Body of pancreas (tissue), 4 donors: ENCODE data around the gene SERPINB1. TPM values are rescaled to one million over a fixed set of nuclear protein-coding genes. Genes with fewer than 3 reads are reported as not detected.
A peak's percentile ranks its signal among the peaks of the same experiment; 100 is the strongest.

ENCODE experiments used
- ATAC-seq: fragments of 150-250 bp; one replicate; pipeline ENCODE4 v1.9.1; 2016
- DNase-seq, 4 donors: peaks; one replicate each; pipeline ENCODE4 v3.0.0-alpha.2; 2019
- H3K27ac ChIP-seq, 4 donors: fragments of 200-600 bp; sonication (generic); 1 replicate in 3 of 4; 2 replicates in 1 of 4; pipeline versions ENCODE4 v1.5.1 to v1.6.1; 2016 to 2019; ENCODE audit warnings: mild to moderate bottlenecking in 1 of 4, mixed read lengths in 1 of 4, moderate library complexity in 1 of 4
- H3K27me3 ChIP-seq, 2 donors: fragments of 200-600 bp; sonication (generic); one replicate each; pipeline ENCODE4 v1.6.0; 2016; ENCODE audit warnings: mild to moderate bottlenecking in 1 of 2
- H3K36me3 ChIP-seq, 2 donors: fragments of 200-600 bp; sonication (generic); replicated peaks in 1 of 2; 2 replicates each; pipeline ENCODE4 v1.5.1; 2016; ENCODE audit warnings: low read depth in 2 of 2; ENCODE audit not compliant: insufficient read depth in 1 of 2
- H3K4me1 ChIP-seq: fragments of 200-600 bp; sonication (generic); one replicate; pipeline ENCODE4 v1.6.0; 2016
- H3K4me3 ChIP-seq, 2 donors: fragments of 200-600 bp; sonication (generic); 1 replicate in 1 of 2; 2 replicates in 1 of 2; pipeline ENCODE4 v1.5.1; 2016 to 2019
- H3K9me3 ChIP-seq, 3 donors: fragments of 200-600 bp; sonication (generic); 1 replicate in 2 of 3; 2 replicates in 1 of 3; pipeline ENCODE4 v1.5.1; 2016
- CTCF ChIP-seq, 7 experiments: fragments of 450-650 bp in 4 of 7; fragments of 200-600 bp in 3 of 7; sonication (generic) in 3 of 7; IDR thresholded peaks; one replicate each; pipeline ENCODE4 v1.5.1; 2016 to 2019; ENCODE audit warnings: antibody characterized with exemption in 7 of 7
- POLR2A ChIP-seq, 3 donors: fragments of 450-650 bp; IDR thresholded peaks; one replicate each; pipeline ENCODE4 v1.6.1; 2016; ENCODE audit warnings: antibody characterized with exemption in 3 of 3, mild to moderate bottlenecking in 2 of 3
- WGBS, 2 donors: methylation state at CpG; one replicate each; pipeline ENCODE4 v1.1.5; 2017; 5-methylcytosine and 5-hydroxymethylcytosine counted together
- intact Hi-C: fragments of 100-400 bp; cut with DNase I; formaldehyde crosslinking; loops from one replicate; pipeline ENCODE4 v1.15.1; 2023
- total RNA-seq, 2 donors: library from RNA; depleted of rRNA; stranded (reverse); fragments of >200 nt; gene quantifications; one replicate each; pipeline ENCODE4 v1.1.0, GENCODE V29; 2016

SERPINB1 gene
- total RNA-seq, 2 donors from 2014 or later = 19.1 to 80.4 TPM

- intact Hi-C loops = no loop called here
- peak; percentile 79 for ATAC-seq
- 12 to 39% methylated on average over 9 to 25 of the region's 25 CpGs for WGBS, 2 donors
- peak overlapping the region; percentile 55 to 86 (median 76) for H3K27ac ChIP-seq
- peak in 2 of 3 donors; percentile 58 to 69 for TF ChIP-seq POLR2A (IDR thresholded peaks at IDR 0.05)
- no peak for TF ChIP-seq CTCF (IDR thresholded peaks at IDR 0.05)
- H3K27me3 ChIP-seq = no peaks in the 10 kb centered on the region
- H3K4me1 ChIP-seq = peaks cover 22% of the 10 kb centered on the region
- no peaks in the 10 kb centered on the region for H3K36me3 ChIP-seq
- no peak overlapping the region for H3K4me3 ChIP-seq
- peak; percentile 57 to 77 (median 72) for DNase-seq
- H3K9me3 ChIP-seq = no peaks in the 10 kb centered on the region
Measured at GRCh38 chr6:2876210-2877056, 34.8 kb upstream of the SERPINB1 start.

GRCh38 chr6:2875359-2876191 is 33.9 kb upstream of the SERPINB1 start:
- DNase-seq = peak; percentile 45 to 52 (median 50)
- intact Hi-C loops = no loop called here
- no peaks in the 10 kb centered on the region for H3K27me3 ChIP-seq
- 1 to 8% methylated on average over 21 to 72 of the region's 73 CpGs for WGBS, 2 donors
- peak overlapping the region; percentile 55 to 86 (median 76) for H3K27ac ChIP-seq
- TF ChIP-seq CTCF (IDR thresholded peaks at IDR 0.05) (peak in 3 of 7 experiments; percentile 27 to 47 (median 32)), POLR2A (IDR thresholded peaks at IDR 0.05) (peak in 2 of 3 donors; percentile 58 to 71)
- peak overlapping the region in 1 of 2 donors; percentile 13 for H3K4me3 ChIP-seq
- peaks cover 22% of the 10 kb centered on the region for H3K4me1 ChIP-seq
- no peaks in the 10 kb centered on the region for H3K36me3 ChIP-seq
- no peaks in the 10 kb centered on the region for H3K9me3 ChIP-seq
- peak; percentile 58 for ATAC-seq

- DNase-seq = no peak
- H3K27me3 ChIP-seq = no peaks in the 10 kb centered on the region
- H3K9me3 ChIP-seq = no peaks in the 10 kb centered on the region
- intact Hi-C loops = no loop called here
- H3K27ac ChIP-seq = no peak overlapping the region
- WGBS, 2 donors = 96 to 97% methylated on average over 8 of the region's 8 CpGs
- no peak for TF ChIP-seq CTCF (IDR thresholded peaks at IDR 0.05)
- no peak for TF ChIP-seq POLR2A (IDR thresholded peaks at IDR 0.05)
- no peak overlapping the region for H3K4me3 ChIP-seq
- peaks cover 22% of the 10 kb centered on the region for H3K4me1 ChIP-seq
- no peaks in the 10 kb centered on the region for H3K36me3 ChIP-seq
- no peak for ATAC-seq
Measured at GRCh38 chr6:2873643-2874042, 32.0 kb upstream of the SERPINB1 start.

GRCh38 chr6:2872423-2873358 is 31.0 kb upstream of the SERPINB1 start:
- H3K36me3 ChIP-seq = no peaks in the 10 kb centered on the region
- no peaks in the 10 kb centered on the region for H3K9me3 ChIP-seq
- no peak overlapping the region for H3K4me3 ChIP-seq
- ATAC-seq (no peak), DNase-seq (no peak)
- H3K27ac ChIP-seq = no peak overlapping the region
- intact Hi-C loops = no loop called here
- no peak for TF ChIP-seq POLR2A (IDR thresholded peaks at IDR 0.05)
- no peak for TF ChIP-seq CTCF (IDR thresholded peaks at IDR 0.05)
- WGBS, 2 donors = 74 to 89% methylated on average over 7 of the region's 7 CpGs
- peaks cover 22% of the 10 kb centered on the region for H3K4me1 ChIP-seq
- no peaks in the 10 kb centered on the region for H3K27me3 ChIP-seq
